PC-3 (cell line): ENCODE measurements around the gene OCA2.

Experiments
- CTCF ChIP-seq: fragments of 300-600 bp; sonication (generic); conservative IDR thresholded peaks from 2 replicates; pipeline ENCODE4 v1.5.1; 2017; ENCODE audit warnings: antibody characterized with exemption, low read depth, mild to moderate bottlenecking, low read length
- EZH2 ChIP-seq: fragments of 300-600 bp; sonication (generic); IDR thresholded peaks from one replicate; pipeline ENCODE4 v1.6.1; 2017; ENCODE audit warnings: antibody characterized with exemption, mild to moderate bottlenecking, low read length; ENCODE audit not compliant: unreplicated experiment

GRCh38 chr15:27725731-27726130 is 373.4 kb downstream of the OCA2 start:
- TF ChIP-seq CTCF, result no peak
- no peak for TF ChIP-seq EZH2
